Neural progenitor cell (in vitro differentiated cells): ENCODE measurements around the gene MARK4. TPM values are rescaled to one million over a fixed set of nuclear protein-coding genes. Genes with fewer than 3 reads are reported as not detected.
A peak's percentile ranks its signal among the peaks of the same experiment; 100 is the strongest.

Source experiments
- DNase-seq: peaks from one replicate; pipeline ENCODE4 v3.0.0-alpha.2; 2016; ENCODE audit warnings: low spot score
- H2AFZ ChIP-seq: fragments of 200-600 bp; sonication (generic); replicated peaks from 2 replicates; pipeline ENCODE4 v1.6.1; 2016; ENCODE audit warnings: antibody characterized with exemption
- H3F3A ChIP-seq: fragments of 200-600 bp; sonication (generic); 2 replicates; pipeline ENCODE4 v1.6.1; 2016; ENCODE audit warnings: antibody characterized with exemption, low read depth
- H3K27ac ChIP-seq: fragments of 200-600 bp; sonication (generic); 2 replicates; pipeline ENCODE4 v1.5.1; 2016; ENCODE audit warnings: mild to moderate bottlenecking
- H3K27me3 ChIP-seq: fragments of 200-600 bp; sonication (generic); 2 replicates; pipeline ENCODE4 v1.6.1; 2016; ENCODE audit warnings: mild to moderate bottlenecking, moderate library complexity
- H3K36me3 ChIP-seq: fragments of 200-600 bp; sonication (generic); 2 replicates; pipeline ENCODE4 v1.5.1; 2016
- H3K4me1 ChIP-seq: fragments of 200-600 bp; sonication (generic); 2 replicates; pipeline ENCODE4 v1.6.1; 2016; ENCODE audit warnings: mixed run types
- H3K4me2 ChIP-seq: fragments of 200-600 bp; sonication (generic); 2 replicates; pipeline ENCODE4 v1.6.1; 2016
- H3K4me3 ChIP-seq: fragments of 200-600 bp; sonication (generic); 2 replicates; pipeline ENCODE4 v1.5.1; 2016
- H3K79me2 ChIP-seq: fragments of 200-600 bp; sonication (generic); 2 replicates; pipeline ENCODE4 v1.6.1; 2016; ENCODE audit warnings: low read depth
- H3K9ac ChIP-seq: fragments of 200-600 bp; sonication (generic); 2 replicates; pipeline ENCODE4 v1.6.1; 2016
- H3K9me3 ChIP-seq: fragments of 200-600 bp; sonication (generic); 2 replicates; pipeline ENCODE4 v1.5.1; 2016; ENCODE audit warnings: low read depth
- H4K20me1 ChIP-seq: fragments of 200-600 bp; sonication (generic); 2 replicates; pipeline ENCODE4 v1.6.1; 2016; ENCODE audit warnings: low read depth
- H3K27ac Mint-ChIP-seq: 3 replicates; pipeline ENCODE4 v1.8.0; 2021; ENCODE audit warnings: mixed read lengths
- H3K27me3 Mint-ChIP-seq: 2 replicates; pipeline ENCODE4 v1.8.0; 2022; ENCODE audit warnings: low read depth, mild to moderate bottlenecking, inconsistent platforms, moderate library complexity, mixed read lengths; ENCODE audit not compliant: insufficient read depth
- H3K36me3 Mint-ChIP-seq: 3 replicates; pipeline ENCODE4 v1.8.0; 2021; ENCODE audit warnings: mixed read lengths
- H3K4me1 Mint-ChIP-seq: 3 replicates; pipeline ENCODE4 v1.8.0; 2021; ENCODE audit warnings: mixed read lengths
- H3K4me3 Mint-ChIP-seq: 3 replicates; pipeline ENCODE4 v1.8.0; 2021; ENCODE audit warnings: mild to moderate bottlenecking, moderate library complexity, mixed read lengths
- H3K9me3 Mint-ChIP-seq: 3 replicates; pipeline ENCODE4 v1.8.0; 2020; ENCODE audit warnings: mixed read lengths
- CTCF ChIP-seq: fragments of 200-600 bp; sonication (generic); IDR thresholded peaks from 2 replicates; pipeline ENCODE4 v1.5.1; 2017; ENCODE audit warnings: antibody characterized with exemption, mild to moderate bottlenecking
- EZH2 ChIP-seq: fragments of 200-600 bp; sonication (generic); IDR thresholded peaks from 2 replicates; pipeline ENCODE4 v1.6.1; 2017; ENCODE audit warnings: antibody characterized with exemption, mild to moderate bottlenecking, moderate library complexity
- EZH2phosphoT487 ChIP-seq: fragments of 200-600 bp; sonication (generic); IDR thresholded peaks from 2 replicates; pipeline ENCODE4 v1.6.1; 2017; ENCODE audit warnings: antibody characterized with exemption
- total RNA-seq: library from RNA; depleted of rRNA; stranded (reverse); fragments of >200 nt; gene quantifications from 2 replicates; pipeline ENCODE4 v1.2.3, GENCODE V29; 2015; ENCODE audit warnings: low replicate concordance

Gene MARK4
- total RNA-seq, 1 donor from 2014 or later = 22.8 TPM

GRCh38 chr19:45231891-45232290, 19.2 kb upstream of the MARK4 start:
- H3K27me3 ChIP-seq = peaks cover 88% of the 10 kb centered on the region
- no peak overlapping the region for H3K4me3 ChIP-seq
- no peak for DNase-seq
- no peak overlapping the region for H3K4me3 Mint-ChIP-seq
- TF ChIP-seq EZH2phosphoT487 = no peak
- TF ChIP-seq CTCF = no peak
- TF ChIP-seq EZH2 = no peak
- H3K79me2 ChIP-seq = no peaks in the 10 kb centered on the region
- peaks cover 40% of the 10 kb centered on the region for H3K27me3 Mint-ChIP-seq
- no peak overlapping the region for H3K4me2 ChIP-seq
- H3K9me3 ChIP-seq = no peaks in the 10 kb centered on the region
- H3K9ac ChIP-seq = no peak overlapping the region
- peaks cover 6% of the 10 kb centered on the region for H3K36me3 Mint-ChIP-seq
- no peak overlapping the region for H2AFZ ChIP-seq
- peaks cover 10% of the 10 kb centered on the region for H3K9me3 Mint-ChIP-seq
- H3K27ac Mint-ChIP-seq = no peak overlapping the region
- H3K27ac ChIP-seq = no peak overlapping the region
- H3K4me1 Mint-ChIP-seq = peaks cover 4% of the 10 kb centered on the region
- no peaks in the 10 kb centered on the region for H3F3A ChIP-seq
- H3K36me3 ChIP-seq = no peaks in the 10 kb centered on the region
- no peaks in the 10 kb centered on the region for H4K20me1 ChIP-seq
- no peaks in the 10 kb centered on the region for H3K4me1 ChIP-seq

GRCh38 chr19:45234089-45234869, 16.8 kb upstream of the MARK4 start:
- Histone ChIP-seq H3K4me1 (no peaks in the 10 kb centered on the region), H3K4me3 (peak overlapping the region; percentile 26), H3K79me2 (no peaks in the 10 kb centered on the region), H3K27ac (no peak overlapping the region), H3K9me3 (no peaks in the 10 kb centered on the region), H3K27me3 (peaks cover 94% of the 10 kb centered on the region), H3K36me3 (no peaks in the 10 kb centered on the region), H2AFZ (peak overlapping the region; percentile 93), H3K4me2 (peak overlapping the region; percentile 49), H4K20me1 (no peaks in the 10 kb centered on the region), H3K9ac (no peak overlapping the region), H3F3A (no peaks in the 10 kb centered on the region)
- DNase-seq = peak; percentile 65
- Mint-ChIP-seq H3K4me1 (peaks cover 4% of the 10 kb centered on the region), H3K36me3 (peaks cover 6% of the 10 kb centered on the region), H3K9me3 (peaks cover 10% of the 10 kb centered on the region), H3K4me3 (no peak overlapping the region), H3K27me3 (peaks cover 50% of the 10 kb centered on the region), H3K27ac (no peak overlapping the region)
- TF ChIP-seq EZH2phosphoT487 (peak; percentile 72), CTCF (no peak), EZH2 (peak; percentile 94)

- TF ChIP-seq EZH2phosphoT487 = no peak
- TF ChIP-seq EZH2 = no peak
- TF ChIP-seq CTCF = no peak
- H3K4me1 Mint-ChIP-seq = peaks cover 4% of the 10 kb centered on the region
- no peak for DNase-seq
- peaks cover 10% of the 10 kb centered on the region for H3K9me3 Mint-ChIP-seq
- no peak overlapping the region for H3K4me3 Mint-ChIP-seq
- H3K4me3 ChIP-seq = no peak overlapping the region
- H3K79me2 ChIP-seq = no peaks in the 10 kb centered on the region
- H3K36me3 ChIP-seq = no peaks in the 10 kb centered on the region
- H3K27ac Mint-ChIP-seq = no peak overlapping the region
- H3K9me3 ChIP-seq = no peaks in the 10 kb centered on the region
- no peak overlapping the region for H3K9ac ChIP-seq
- peaks cover 84% of the 10 kb centered on the region for H3K27me3 ChIP-seq
- H3F3A ChIP-seq = no peaks in the 10 kb centered on the region
- peaks cover 53% of the 10 kb centered on the region for H3K27me3 Mint-ChIP-seq
- no peak overlapping the region for H3K27ac ChIP-seq
- H3K36me3 Mint-ChIP-seq = peaks cover 6% of the 10 kb centered on the region
- H3K4me2 ChIP-seq = no peak overlapping the region
- no peaks in the 10 kb centered on the region for H3K4me1 ChIP-seq
- H2AFZ ChIP-seq = no peak overlapping the region
- H4K20me1 ChIP-seq = no peaks in the 10 kb centered on the region
These were observed 15.6 kb upstream of the MARK4 start for GRCh38 chr19:45235485-45235884.
